ENCODE data around the gene OTUD3. TPM values are rescaled to one million over a fixed set of nuclear protein-coding genes. Genes with fewer than 3 reads are reported as not detected.

Gene OTUD3
- polyA plus RNA-seq, 1 of the 3 experiments (the other 2 are of a cell fraction): 2.6 TPM

DNA sequence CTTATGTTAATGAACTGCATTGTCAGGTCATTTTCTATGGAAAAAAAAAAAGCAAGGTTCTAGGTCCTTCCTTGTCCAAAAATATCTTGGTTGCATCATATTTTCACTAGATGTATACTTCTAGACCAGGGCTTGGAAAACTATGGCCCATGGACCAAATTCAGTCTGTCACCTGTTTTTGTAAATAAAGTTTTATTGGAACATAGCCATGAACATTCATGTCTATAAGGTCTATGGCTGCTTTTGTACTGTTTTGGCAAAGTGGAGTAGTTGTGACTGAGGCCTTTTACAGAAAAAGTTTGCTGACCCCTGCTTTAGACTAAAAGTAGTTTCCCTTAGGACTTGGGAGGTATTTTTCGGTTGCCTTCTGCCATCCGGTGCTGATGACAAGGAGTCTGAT is 60.5 kb downstream of the OTUD3 start:
- Histone ChIP-seq H3K79me2 (ENCODE audit: insufficient read depth) (no peaks in the 10 kb centered on the region), H3K4me3 (ENCODE audit: low read depth in 2 of 2, low read length in 1 of 2) (no peak overlapping the region), H3K27me3 (ENCODE audit: insufficient read depth) (no peaks in the 10 kb centered on the region), H3K9me2 (no peaks in the 10 kb centered on the region), H3K9me3 (no peaks in the 10 kb centered on the region), H3K9ac (no peak overlapping the region), H4K20me1 (ENCODE audit: insufficient read depth) (no peaks in the 10 kb centered on the region), H3K36me3 (replicated peaks in 1 of 2; ENCODE audit: control insufficient read depth in 1 of 2, insufficient read depth in 2 of 2, low read length in 1 of 2) (no peaks in the 10 kb centered on the region), H3K4me1 (ENCODE audit: control insufficient read depth in 1 of 2, insufficient read depth in 2 of 2, low read depth in 1 of 2, low read length in 1 of 2) (no peaks in the 10 kb centered on the region), H3K4me2 (no peak overlapping the region), H2AFZ (ENCODE audit: low read depth) (no peak overlapping the region), H3F3A (replicated peaks; ENCODE audit: insufficient read depth) (no peaks in the 10 kb centered on the region), H3K27ac (ENCODE audit: low read depth in 2 of 2, low read length in 1 of 2) (no peak overlapping the region)
- DNase-seq: no peak
- WGBS (ENCODE audit: low lambda C conversion rate): 44% methylated on average over 2 of the region's 2 CpGs
- ChIA-PET CTCF (no interaction called here), POLR2A (no interaction called here)
- TF ChIP-seq GABPA (IDR thresholded peaks at IDR 0.05; ENCODE audit: low read depth) (no peak), TCF12 (IDR thresholded peaks at IDR 0.05) (no peak), SMC3 (IDR thresholded peaks at IDR 0.05; ENCODE audit: low read depth, low read length) (no peak), MEF2A (IDR thresholded peaks at IDR 0.05; ENCODE audit: borderline replicate concordance, low read depth) (no peak), MAX (IDR thresholded peaks at IDR 0.05; ENCODE audit: low read depth) (no peak)
- TF ChIP-seq, protein P1, sequence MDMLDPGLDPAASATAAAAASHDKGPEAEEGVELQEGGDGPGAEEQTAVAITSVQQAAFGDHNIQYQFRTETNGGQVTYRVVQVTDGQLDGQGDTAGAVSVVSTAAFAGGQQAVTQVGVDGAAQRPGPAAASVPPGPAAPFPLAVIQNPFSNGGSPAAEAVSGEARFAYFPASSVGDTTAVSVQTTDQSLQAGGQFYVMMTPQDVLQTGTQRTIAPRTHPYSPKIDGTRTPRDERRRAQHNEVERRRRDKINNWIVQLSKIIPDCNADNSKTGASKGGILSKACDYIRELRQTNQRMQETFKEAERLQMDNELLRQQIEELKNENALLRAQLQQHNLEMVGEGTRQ (IDR thresholded peaks at IDR 0.05; ENCODE audit: borderline replicate concordance, low read depth, low read length): no peak
- TF ChIP-seq, protein P2, sequence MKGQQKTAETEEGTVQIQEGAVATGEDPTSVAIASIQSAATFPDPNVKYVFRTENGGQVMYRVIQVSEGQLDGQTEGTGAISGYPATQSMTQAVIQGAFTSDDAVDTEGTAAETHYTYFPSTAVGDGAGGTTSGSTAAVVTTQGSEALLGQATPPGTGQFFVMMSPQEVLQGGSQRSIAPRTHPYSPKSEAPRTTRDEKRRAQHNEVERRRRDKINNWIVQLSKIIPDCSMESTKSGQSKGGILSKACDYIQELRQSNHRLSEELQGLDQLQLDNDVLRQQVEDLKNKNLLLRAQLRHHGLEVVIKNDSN (IDR thresholded peaks at IDR 0.05; ENCODE audit: borderline replicate concordance, low read depth): no peak

DNA sequence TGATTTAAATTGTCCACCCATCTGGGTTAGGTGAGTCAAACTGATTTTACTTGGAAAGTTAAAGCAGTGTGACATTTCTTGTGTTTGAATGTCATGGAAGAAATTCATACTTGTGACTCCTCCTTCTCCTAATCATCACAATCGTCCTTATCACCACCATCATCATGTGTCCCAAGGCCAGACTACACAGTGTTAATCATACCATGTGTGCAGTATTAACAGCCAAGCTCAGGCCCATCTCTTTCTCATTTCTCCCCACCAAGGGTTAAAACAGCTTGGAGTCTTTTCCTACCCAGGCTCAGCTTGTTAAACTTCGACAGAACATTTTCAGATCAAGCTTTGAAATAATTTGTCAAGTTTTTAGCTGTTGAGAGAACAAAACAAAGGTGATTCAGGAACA is 63.7 kb downstream of the OTUD3 start:
- no peaks in the 10 kb centered on the region for H3K36me3 ChIP-seq (replicated peaks in 1 of 2; ENCODE audit: control insufficient read depth in 1 of 2, insufficient read depth in 2 of 2, low read length in 1 of 2)
- no peaks in the 10 kb centered on the region for H4K20me1 ChIP-seq (ENCODE audit: insufficient read depth)
- CTCF ChIA-PET: interaction anchor here (1.1 kb wide), 1 partner anchor 29 kb away, joined by 8 read pairs; no protein-coding TSS in a partner anchor
- H3K4me1 ChIP-seq (ENCODE audit: control insufficient read depth in 1 of 2, insufficient read depth in 2 of 2, low read depth in 1 of 2, low read length in 1 of 2): no peaks in the 10 kb centered on the region
- POLR2A ChIA-PET: no interaction called here
- H3K9me3 ChIP-seq: no peaks in the 10 kb centered on the region
- H3K9ac ChIP-seq: no peak overlapping the region
- no peak overlapping the region for H3K4me3 ChIP-seq (ENCODE audit: low read depth in 2 of 2, low read length in 1 of 2)
- no peaks in the 10 kb centered on the region for H3K79me2 ChIP-seq (ENCODE audit: insufficient read depth)
- no peak overlapping the region for H2AFZ ChIP-seq (ENCODE audit: low read depth)
- H3F3A ChIP-seq (replicated peaks; ENCODE audit: insufficient read depth): no peaks in the 10 kb centered on the region
- no peaks in the 10 kb centered on the region for H3K9me2 ChIP-seq
- no peak overlapping the region for H3K27ac ChIP-seq (ENCODE audit: low read depth in 2 of 2, low read length in 1 of 2)
- no peak for TF ChIP-seq TAF1 (IDR thresholded peaks at IDR 0.05; ENCODE audit: borderline replicate concordance, low read depth, low read length)
- no peak for TF ChIP-seq CHD2 (IDR thresholded peaks at IDR 0.05; ENCODE audit: low read length, partially characterized antibody)
- no peak for TF ChIP-seq GABPA (IDR thresholded peaks at IDR 0.05; ENCODE audit: low read depth)
- no peak for TF ChIP-seq GATA2 (CRISPR knock-in tag; IDR thresholded peaks at IDR 0.05)
- TF ChIP-seq POLR2AphosphoS5 (IDR thresholded peaks at IDR 0.05; ENCODE audit: low read depth, low read length): no peak
- TF ChIP-seq SMC3 (IDR thresholded peaks at IDR 0.05; ENCODE audit: low read depth, low read length): no peak
- TF ChIP-seq PBX3 (IDR thresholded peaks at IDR 0.05): no peak
- TF ChIP-seq, protein P2 (IDR thresholded peaks at IDR 0.05; ENCODE audit: borderline replicate concordance, low read depth): no peak
- TF ChIP-seq YY1 (IDR thresholded peaks at IDR 0.05; ENCODE audit: low read depth): no peak
- TF ChIP-seq RAD21 (IDR thresholded peaks at IDR 0.05; ENCODE audit: low read length): no peak
- no peak for TF ChIP-seq FOXJ3 (CRISPR knock-in tag; IDR thresholded peaks at IDR 0.05)
- no peak for DNase-seq
- no peak overlapping the region for H3K4me2 ChIP-seq
- no peaks in the 10 kb centered on the region for H3K27me3 ChIP-seq (ENCODE audit: insufficient read depth)
- 1% methylated on average over 2 of the region's 2 CpGs for WGBS (ENCODE audit: low lambda C conversion rate)

All from SK-N-SH (cell line).